Cardiac fibroblast (primary cell): ENCODE measurements around the gene SDK2.
A peak's percentile ranks its signal among the peaks of the same experiment; 100 is the strongest.

Experiments
- DNase-seq, 2 donors: peaks; one replicate each; pipeline versions ENCODE4 v3.0.0 to v3.0.0-alpha.2; 2010; ENCODE audit warnings: low read depth in 2 of 2
- H3K4me3 ChIP-seq, 2 donors: replicated peaks in 1 of 2; 1 replicate in 1 of 2; 2 replicates in 1 of 2; pipeline ENCODE4 v1.5.1; 2011; ENCODE audit warnings: low read depth in 2 of 2, low read length in 2 of 2, mild to moderate bottlenecking in 2 of 2, moderate library complexity in 1 of 2
- TF ChIP-seq, protein P1 (sequence below): IDR thresholded peaks from one replicate; pipeline ENCODE4 v1.5.1; 2011; ENCODE audit warnings: low read depth, mild to moderate bottlenecking, low read length, inconsistent platforms

SDK2 gene

DNA sequence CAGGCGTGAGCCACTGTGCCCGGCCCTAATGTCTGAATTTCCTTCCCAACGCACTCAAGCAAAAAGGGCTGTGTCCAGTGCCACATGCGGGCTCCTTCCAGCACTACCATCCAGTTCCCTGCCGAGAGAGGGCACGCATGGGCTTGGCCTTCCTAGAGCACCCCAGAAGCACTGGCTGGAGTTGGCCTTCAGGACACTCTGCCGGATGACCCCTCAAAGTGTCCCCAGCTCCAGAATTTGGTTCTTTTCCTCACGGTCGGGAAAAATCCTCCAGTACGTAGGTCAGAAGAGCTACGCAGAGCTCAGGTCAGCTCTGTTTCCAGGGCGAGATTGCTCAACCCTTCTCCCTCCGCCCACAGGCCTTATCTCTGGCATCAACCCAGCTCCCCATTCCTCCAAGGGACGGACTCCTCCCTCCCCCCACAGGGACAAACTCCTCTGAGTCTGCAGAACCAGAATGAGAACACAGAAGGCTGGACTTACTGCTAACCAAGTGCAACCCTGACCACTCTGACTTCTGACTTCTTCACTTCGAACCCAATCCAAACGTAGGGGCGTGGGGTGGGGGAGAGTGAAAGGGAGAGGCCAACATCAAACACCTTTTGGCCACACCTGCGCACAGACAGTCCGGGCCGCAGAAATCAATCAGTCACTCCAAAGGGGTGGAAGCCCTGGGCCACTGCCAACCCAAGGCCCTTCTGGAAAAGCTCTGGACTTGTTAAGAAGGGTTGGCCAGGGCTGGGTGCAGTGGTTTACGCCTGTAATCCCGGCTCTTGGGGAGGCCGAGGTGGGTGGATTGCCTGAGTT is 336.0 kb downstream of the SDK2 start:
- TF ChIP-seq, protein P1, sequence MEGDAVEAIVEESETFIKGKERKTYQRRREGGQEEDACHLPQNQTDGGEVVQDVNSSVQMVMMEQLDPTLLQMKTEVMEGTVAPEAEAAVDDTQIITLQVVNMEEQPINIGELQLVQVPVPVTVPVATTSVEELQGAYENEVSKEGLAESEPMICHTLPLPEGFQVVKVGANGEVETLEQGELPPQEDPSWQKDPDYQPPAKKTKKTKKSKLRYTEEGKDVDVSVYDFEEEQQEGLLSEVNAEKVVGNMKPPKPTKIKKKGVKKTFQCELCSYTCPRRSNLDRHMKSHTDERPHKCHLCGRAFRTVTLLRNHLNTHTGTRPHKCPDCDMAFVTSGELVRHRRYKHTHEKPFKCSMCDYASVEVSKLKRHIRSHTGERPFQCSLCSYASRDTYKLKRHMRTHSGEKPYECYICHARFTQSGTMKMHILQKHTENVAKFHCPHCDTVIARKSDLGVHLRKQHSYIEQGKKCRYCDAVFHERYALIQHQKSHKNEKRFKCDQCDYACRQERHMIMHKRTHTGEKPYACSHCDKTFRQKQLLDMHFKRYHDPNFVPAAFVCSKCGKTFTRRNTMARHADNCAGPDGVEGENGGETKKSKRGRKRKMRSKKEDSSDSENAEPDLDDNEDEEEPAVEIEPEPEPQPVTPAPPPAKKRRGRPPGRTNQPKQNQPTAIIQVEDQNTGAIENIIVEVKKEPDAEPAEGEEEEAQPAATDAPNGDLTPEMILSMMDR = no peak
- H3K4me3 ChIP-seq = peak overlapping the region; percentile 22 to 30
- DNase-seq = peak; percentile 82 to 97

DNA sequence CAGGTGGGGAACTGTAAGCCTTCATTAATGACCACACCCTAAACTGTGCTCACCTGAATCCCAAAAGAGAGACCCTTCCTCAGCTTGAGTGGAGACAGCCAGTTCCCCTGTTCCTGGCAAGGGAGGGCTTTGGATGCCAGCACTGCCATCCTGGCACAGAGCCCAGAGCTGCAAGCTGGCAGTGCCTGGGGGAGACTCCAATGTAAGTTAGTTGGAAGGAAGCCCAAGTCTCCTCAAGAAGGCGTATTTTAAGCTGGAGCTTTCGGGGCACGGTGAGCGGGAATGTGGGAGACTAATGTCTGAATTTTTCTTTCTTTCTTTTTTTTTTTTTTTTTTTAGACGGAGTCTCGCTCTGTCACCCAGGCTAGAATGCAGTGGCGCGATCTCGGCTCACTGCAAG is 337.1 kb downstream of the SDK2 start:
- TF ChIP-seq, protein P1 = no peak
- DNase-seq = no peak
- no peak overlapping the region for H3K4me3 ChIP-seq

DNA sequence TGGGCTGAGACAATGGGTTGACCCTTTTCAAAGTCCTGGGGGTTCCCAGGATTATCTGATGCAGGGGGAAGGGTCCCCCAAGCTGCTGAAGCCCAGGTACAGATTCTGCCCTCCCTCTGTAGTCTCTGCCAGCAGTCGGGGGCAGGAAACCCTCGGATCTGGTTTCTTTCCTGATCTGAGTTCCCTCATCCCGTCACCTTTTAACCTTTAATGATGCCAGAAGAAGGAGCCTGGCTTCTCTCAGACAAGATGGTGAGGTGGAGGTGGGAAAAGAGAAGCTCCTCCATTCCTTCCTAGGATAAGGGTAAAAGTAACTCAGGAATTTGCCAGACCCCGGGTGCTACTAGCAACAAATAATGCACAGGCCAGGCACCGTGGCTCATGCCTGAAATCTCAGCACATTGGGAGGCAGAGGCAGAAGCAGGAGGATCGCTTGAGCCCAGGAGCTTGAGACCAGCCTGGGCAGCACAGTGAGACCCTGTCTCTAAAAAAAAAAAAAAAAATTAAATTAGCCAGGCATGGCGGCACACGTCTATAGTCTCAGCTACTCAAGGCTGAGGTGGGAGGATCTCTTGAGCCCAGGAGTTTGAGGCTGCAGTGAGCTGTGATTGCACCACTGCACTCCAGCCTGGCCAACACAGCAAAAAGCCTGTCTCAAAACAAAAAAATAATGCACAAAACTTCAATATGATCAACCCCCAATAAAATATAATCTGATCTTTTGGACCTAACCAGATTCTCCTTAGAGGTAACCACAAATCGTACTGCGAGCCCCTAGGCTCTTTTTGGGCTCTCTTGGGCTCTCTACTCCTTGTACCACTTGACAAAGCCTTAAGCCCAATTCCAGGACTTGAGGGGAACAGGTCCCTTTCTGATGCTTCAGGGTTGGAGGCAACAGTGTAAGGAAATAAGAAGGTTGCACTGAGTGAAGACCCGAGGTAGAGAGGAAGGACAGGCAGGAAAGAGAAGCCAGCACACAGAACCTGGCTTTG is 338.1 kb downstream of the SDK2 start:
- H3K4me3 ChIP-seq = peak overlapping the region in 1 of 2 donors; percentile 48
- TF ChIP-seq, protein P1 = no peak
- no peak for DNase-seq

DNA sequence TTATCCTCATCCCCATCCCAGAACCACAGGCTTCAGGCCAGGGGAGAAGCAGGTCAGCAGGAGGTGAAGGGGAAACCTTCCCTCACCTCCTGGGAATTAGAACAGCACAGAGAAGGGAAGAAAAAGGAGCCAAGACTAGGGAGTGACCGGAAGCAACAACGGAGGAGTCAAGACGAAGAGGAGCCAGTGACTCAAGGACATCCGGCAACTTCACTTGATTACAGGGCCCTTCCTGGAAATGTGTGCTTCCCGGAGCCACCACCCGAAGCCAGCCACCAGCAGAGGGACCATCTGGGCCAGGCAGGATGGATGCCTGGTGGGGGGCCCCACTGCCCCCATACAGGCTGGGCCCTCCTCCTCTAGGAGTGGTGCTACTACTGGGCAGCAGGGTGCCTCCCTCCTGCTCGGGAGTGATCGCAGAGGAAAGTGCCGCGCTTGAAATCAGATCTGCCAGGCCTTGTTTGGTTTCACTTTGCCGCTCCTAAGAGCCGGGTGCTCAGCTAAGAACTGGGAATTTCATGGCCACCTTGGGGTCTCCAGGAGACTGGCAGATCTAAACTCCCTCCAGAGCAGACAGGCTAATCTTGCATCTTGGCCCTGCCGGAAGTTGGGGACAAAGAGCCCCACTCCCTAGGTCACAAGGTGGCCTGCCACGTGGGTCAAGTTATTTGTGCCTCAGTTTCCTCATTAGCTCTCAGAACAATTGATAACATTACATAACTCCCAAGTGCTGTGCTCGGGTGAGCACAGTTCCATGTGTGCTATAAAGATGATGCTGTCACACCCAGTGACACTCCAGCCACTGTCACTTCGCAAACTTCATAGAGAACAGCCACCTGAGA is 339.1 kb downstream of the SDK2 start:
- peak; percentile 91 to 93 for DNase-seq
- H3K4me3 ChIP-seq = peak overlapping the region; percentile 6 to 48
- TF ChIP-seq, protein P1 = peak; percentile 39

DNA sequence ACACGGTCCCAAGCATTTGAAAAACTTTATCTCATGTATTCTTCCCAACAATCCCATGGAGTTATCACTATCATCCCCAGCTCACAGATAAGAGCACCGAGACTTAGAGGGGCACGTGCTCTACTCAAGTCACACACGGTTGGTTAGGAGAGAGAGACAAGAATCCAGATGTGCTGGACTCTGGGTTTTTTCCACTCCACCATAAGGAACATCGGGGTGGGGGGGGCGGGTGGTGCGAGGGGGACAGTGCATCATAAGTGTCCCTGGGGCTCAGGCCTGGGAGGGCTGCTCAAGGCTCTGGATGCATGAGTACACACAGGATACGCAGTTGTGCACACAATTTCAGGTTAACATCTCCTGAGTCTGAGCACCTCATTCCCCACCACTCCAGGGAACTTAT is 339.8 kb downstream of the SDK2 start:
- H3K4me3 ChIP-seq = peak overlapping the region in 1 of 2 donors; percentile 48
- TF ChIP-seq, protein P1 = no peak
- DNase-seq = no peak

DNA sequence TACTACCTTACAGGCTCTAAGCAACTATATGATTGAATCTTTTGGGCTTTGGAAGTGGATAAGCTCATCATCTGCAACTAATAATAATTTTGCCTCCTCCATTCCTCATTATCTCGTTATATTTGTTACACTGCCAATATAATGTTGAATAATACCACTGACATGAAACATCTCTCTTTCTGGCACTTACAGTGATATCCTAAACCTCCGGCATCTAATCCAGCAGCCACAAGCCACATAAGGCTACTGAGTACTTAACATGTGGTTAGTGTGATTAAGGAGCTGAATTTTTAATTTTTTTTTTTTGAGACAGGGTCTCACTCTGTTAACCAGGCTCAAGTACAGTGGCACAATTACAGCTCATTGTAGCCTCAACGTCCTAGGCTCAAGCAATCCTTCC is 342.1 kb downstream of the SDK2 start:
- peak in 1 of 2 donors; percentile 71 for DNase-seq
- TF ChIP-seq, protein P1 = no peak
- no peak overlapping the region for H3K4me3 ChIP-seq
